HG02973 (cell line): Measurements from ENCODE around the gene MELK.

Experiments
- ATAC-seq: cut with Tn5 transposase; IDR thresholded peaks from one replicate; pipeline ENCODE4 v1.9.1; 2021; ENCODE audit warnings: moderate library complexity; ENCODE audit not compliant: unreplicated experiment

MELK gene

GRCh38 chr9:36665921-36666431, 93.3 kb downstream of the MELK start:
- peak; percentile 63 for ATAC-seq

- no peak for ATAC-seq
Measured at GRCh38 chr9:36671561-36671960, 98.9 kb downstream of the MELK start.

GRCh38 chr9:36676091-36676490, 103.4 kb downstream of the MELK start:
- no peak for ATAC-seq

GRCh38 chr9:36676778-36677485, 104.2 kb downstream of the MELK start:
- no peak for ATAC-seq

- ATAC-seq: no peak
Measured at GRCh38 chr9:36677611-36678010, 104.9 kb downstream of the MELK start.

GRCh38 chr9:36679710-36680109, 107.0 kb downstream of the MELK start:
- no peak for ATAC-seq

GRCh38 chr9:36686471-36686870, 113.8 kb downstream of the MELK start:
- ATAC-seq: no peak

GRCh38 chr9:36690412-36691168, 117.9 kb downstream of the MELK start:
- no peak for ATAC-seq

GRCh38 chr9:36691671-36692070, 119.0 kb downstream of the MELK start:
- ATAC-seq: no peak

DNA sequence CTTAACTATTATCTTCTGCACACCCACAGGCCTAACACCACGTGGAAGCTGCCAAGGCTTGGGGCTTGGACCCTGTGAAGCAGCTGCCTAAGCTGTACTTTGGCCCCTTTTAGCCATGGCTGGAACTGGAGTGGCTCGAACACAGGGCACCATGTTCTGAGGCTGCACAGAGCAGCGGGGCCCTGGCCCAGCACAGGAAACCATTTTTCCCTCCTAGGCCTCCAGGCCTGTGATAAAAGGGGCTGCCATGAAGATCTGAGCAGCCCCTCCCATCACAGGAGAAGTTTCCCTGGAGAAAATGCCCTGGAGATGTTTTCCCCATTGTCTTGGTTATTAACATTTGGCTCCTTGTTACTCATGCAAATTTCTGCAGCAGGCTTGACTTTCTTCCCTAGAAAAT, 126.3 kb downstream of the MELK start:
- ATAC-seq: no peak

GRCh38 chr9:36704148-36704547, 131.5 kb downstream of the MELK start:
- no peak for ATAC-seq

- ATAC-seq: no peak
Measured at GRCh38 chr9:36713515-36714490, 141.1 kb downstream of the MELK start.

DNA sequence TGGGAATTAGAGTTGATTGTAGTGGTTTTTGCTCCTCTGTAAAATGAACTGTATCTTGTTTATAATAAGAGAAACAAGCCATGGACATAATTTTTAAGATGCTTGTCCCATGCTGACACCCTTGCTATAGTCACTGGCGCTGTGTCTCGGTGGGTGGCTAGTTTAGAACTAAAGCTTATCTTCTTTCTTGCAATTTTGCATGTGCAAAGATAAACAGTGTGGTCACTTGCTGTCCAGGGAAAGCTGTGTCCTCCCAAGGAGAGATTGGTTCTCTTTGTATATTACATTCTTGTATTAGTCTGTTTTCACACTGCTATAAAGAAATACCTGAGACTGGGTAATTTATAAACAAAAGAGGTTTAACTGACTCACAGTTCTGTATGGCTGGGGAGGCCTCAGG, 143.8 kb downstream of the MELK start:
- no peak for ATAC-seq

DNA sequence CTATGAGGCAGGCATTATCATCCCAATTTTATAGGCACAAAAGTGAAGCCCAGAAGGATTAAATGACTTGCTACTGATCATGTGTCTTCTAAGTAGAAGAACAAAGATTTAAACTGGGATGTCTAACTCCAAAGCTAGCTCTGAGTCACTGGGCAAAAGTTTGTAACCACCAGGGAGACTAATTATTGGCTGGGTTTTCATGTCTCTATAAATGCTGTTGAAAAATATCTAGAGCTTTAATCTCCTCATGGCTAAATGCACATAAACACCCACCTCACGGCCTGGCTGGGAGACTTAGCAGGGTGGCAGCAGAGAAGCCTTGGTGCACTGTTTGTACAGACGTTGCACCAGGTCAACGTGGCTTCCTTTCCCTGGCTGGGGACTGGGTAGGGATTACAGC, 144.6 kb downstream of the MELK start:
- no peak for ATAC-seq

GRCh38 chr9:36718612-36719011, 145.9 kb downstream of the MELK start:
- no peak for ATAC-seq

- ATAC-seq: no peak
Measured at GRCh38 chr9:36720043-36720442, 147.3 kb downstream of the MELK start.

- ATAC-seq: no peak
Measured at GRCh38 chr9:36721846-36722588, 149.3 kb downstream of the MELK start.

GRCh38 chr9:36725777-36726356, 153.2 kb downstream of the MELK start:
- ATAC-seq: no peak
